GM19351 (cell line): ENCODE data around the gene SCG5.

Experiments used
- ATAC-seq: cut with Tn5 transposase; IDR thresholded peaks from one replicate; pipeline ENCODE4 v1.9.1; 2021; ENCODE audit warnings: mild to moderate bottlenecking, moderate library complexity; ENCODE audit not compliant: unreplicated experiment

SCG5 gene

DNA sequence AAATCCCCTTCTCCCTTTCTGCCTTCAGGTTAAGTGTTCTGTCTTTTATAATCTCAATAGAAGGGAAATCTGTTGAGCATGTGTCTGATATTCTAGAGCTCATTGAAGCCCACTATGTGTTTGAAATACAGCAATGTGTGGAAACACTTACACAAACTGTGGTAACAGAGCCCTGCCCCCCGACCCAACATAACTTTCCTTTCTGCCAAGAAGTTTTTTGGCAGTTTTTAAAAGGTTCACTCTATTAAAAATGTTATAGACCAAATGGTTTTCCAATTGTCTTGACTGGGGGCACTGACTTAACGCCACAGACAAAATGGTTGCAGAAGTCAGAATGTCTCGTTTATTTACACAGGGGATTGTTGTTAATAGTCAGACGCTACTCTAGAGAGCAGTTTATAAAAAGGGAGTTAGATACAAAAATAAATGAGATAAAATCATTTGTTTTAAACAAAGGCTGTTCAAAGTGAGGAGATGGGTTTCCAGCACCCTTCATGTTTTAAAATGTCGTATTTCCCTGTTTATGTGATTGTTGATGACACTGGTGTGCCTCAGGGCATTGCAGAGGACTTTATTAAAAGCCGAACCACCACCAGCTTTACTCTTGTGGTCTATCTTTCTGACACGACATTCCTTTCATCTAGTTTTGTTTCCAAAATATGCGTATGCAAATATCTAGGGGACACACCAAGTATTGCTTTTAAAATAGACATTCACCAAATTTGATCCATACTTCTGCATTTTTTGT, 49.6 kb downstream of the SCG5 start:
- ATAC-seq, result no peak

DNA sequence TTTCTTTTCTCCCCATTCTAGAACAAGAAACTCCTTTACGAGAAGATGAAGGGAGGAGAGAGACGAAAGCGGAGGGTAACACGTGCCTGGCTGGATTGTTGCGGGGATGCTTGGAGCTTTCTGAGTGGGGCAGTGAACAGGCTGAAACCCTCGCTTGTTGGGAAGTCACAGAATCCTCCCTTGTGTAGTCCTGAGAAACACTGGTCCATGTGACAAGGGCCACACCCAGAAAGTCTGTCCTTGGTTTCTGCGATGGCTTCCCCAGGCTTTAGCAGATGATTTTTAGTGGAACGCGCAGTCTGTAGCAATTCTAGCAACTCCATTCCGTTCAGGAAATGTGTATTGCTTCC, 50.2 kb downstream of the SCG5 start:
- ATAC-seq, result no peak

DNA sequence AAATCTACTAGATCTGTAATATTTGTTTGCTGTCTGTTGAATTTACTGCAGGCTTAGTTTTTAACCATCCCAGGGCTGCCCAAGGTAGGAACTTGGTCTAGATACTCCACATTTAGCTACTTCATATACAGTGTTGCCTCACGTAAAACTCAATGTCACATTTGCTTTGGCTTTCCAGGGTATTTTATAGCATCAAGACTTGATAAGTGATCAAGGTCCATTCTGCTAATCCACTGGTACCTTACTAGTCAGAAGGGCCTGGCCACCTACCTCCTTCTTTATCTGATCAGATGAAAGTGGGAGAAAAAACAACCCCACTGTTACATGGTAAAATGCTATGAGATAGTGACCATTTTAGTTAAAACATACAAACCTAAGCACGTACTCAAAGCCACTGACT, 50.8 kb downstream of the SCG5 start:
- ATAC-seq, result no peak

DNA sequence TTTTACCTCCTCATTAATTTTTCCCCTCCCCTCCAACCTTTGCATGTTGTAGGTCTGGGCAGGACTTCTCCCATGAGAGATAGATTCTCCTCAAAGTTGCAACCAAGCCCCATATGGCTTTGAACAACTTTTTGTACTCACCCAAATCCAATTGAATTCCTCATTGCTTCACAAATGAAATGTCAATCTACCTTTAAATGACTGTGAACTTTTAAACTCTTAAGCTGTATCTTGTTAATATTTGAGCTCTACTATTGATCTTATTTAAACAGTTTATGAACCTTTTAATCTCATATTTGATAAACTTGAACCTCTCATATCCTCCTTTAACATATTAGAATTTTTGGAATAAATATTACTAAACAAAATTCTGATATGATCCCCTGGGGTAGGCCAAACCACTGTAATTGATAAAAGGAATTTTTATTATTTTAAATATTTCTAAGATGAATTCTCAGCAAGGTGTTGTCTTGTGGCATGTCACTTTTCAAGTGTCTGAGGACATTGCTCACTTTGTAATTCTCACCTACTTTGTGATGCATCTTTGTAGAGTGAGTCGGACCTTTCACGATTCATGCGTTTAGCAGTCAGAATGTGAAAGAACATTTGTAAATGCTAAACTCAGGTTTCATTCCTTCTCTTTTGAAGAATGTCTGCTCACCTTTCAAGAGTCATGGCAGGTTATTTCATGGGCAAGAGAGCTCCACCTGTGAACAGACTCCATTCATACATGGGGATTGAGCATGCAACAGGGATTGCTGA, 52.9 kb downstream of the SCG5 start:
- no peak for ATAC-seq

DNA sequence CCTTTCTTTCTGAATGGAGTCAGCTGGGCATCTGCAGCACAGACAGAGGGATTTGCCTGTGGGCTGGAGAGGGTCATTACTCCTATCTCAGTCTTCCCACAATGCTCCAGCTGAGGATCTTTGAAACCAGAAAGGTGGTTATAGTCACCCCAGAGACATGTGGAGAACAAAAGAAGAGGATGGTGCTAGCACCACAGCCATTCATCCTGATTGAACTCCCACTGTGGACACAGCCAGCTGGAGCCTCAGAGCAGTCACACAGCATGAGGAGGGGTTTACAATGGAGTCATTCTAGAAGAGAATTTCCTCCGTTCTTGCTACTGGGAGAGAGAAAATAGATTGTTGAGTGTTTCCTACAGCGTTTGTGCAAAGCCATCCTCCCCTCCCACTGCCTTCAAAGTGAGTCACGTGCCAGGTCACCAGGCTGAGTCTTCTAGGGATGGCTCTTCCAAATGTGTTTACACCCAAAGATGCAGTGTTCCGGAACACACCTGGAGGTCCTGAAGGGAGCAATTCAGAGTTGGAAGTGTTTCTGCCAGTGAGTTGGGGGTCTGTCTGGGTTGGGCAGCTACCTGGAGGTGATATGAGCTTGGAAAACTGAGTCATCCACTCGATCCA, 57.4 kb downstream of the SCG5 start:
- ATAC-seq, result no peak

DNA sequence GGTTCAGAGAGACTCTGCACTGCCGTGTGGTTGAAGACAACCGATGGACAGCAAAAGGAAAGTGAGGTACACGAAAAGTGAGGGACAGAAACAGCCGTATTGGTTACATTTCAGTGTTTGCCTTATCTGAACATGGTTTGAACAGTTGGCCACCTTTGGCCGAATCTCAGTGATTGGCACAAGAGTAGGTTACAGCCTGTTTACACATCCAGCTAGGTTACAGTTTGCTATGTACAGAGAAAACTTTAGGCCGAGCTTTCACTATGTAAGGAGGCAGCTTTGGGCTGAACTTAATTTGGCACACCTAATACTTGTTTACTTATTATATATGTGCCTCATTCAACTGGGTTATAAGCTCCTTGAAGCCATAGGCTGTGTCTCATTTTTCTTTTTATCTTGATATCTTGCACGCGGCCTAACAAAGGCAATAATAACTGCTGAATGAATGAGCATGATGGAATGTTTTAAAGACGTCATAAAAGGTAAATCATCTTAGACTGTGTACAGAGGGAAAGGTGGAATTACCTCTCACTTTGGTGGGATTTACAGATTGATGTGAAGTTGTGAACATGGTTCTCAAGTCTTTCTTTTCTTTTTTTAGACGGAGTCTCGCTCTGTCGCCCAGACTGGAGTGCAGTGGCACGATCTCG, 59.1 kb downstream of the SCG5 start:
- no peak for ATAC-seq

DNA sequence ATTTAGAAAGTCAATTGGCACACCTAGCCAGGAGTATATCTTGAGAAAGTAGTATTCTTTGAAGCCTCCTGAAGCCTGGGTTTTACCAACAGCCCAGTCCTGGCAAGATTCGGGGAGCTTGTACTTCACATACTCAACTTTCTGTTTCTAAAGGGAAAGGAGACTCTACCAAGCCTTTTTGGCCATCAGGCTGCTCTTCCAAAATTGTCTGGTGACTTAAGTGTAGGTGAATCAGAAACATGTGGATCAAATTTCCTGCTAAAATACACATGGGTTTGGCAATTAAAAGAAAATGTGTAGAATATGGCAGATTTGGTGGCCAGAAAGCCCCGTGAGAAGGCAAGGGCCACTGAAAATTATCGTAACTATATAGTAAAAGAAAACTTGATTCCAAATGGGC, 60.4 kb downstream of the SCG5 start:
- ATAC-seq, result no peak

DNA sequence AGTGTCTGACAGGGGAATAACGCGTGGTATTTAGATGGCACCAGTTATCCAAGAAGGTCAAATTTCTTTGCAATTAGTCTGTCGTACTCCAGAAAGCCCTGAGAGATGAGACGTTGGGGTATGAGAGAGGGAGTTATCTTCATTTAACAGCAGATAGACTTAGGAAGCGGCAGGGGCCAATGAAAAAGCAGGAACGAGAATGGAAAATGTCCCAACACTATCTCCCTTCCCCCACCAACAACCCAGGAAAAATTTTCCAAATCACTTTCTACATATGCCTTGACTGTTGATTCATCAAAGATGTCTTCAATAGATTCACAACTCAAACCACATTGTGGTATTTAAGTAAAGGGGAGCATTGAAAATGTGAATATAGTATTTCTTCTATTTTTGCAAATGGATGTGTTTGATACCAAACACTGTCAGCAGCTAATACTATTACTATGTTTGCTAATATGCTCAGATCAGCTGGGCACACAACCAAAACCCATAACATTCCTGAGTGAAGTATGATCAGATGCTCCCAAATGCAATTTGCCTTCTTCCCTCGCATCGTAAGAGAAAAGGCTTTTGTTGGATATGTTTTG, 63.0 kb downstream of the SCG5 start:
- ATAC-seq, result no peak

DNA sequence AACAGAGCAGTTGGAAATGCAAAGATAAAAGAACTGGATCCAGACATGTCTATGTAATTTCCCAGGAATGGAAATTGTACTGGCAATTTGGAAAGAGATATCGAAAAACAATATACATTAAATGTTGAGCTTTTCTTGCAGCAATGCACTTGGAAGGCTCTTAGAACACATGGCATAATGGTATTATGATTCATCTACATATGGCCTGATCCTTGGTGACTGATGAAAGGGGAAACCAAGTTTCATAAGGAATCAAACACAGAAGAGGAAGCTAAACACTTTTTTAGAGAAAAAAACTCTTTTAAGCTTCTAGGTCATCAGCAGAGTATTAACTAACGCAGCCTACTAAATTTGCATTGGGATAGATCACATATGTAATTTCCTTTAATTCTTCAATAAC, 63.9 kb downstream of the SCG5 start:
- no peak for ATAC-seq

DNA sequence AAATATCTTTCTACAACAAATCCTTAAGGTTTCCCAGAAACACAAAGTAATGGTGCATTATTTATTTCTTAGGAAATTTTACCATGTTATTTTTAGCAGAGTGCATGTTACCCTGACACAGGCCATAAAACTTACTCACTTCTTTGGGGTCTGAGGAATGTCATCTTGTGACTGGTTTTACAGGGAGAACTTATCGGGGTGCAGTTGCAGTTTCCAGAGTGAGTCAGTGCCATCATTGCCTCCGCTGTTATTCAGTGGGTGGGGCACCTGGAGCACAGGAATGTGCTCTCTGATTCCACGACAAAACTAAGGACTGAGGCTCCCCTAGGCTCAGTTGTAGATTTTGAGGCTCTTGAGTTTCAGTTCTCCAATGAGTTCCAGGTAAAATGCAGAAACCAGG, 65.2 kb downstream of the SCG5 start:
- no peak for ATAC-seq

DNA sequence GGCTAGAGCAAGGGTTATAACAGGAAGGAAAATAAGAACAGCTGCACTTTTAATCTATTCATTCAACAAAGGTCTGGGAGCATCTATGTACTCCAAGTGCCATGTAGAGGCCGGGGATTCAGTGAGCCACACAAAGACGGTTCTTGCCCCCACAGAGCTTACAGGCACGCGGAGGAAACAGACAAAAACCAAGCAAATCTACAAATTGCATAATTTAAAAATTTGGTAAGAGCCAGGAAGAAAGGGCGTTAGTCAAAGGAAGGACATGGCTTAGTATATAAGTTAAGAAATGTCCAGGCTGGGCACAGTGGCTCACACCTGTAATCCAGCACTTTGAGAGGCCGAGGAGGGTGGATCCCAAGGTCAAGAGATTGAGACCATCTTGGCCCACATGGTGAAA, 65.9 kb downstream of the SCG5 start:
- no peak for ATAC-seq

DNA sequence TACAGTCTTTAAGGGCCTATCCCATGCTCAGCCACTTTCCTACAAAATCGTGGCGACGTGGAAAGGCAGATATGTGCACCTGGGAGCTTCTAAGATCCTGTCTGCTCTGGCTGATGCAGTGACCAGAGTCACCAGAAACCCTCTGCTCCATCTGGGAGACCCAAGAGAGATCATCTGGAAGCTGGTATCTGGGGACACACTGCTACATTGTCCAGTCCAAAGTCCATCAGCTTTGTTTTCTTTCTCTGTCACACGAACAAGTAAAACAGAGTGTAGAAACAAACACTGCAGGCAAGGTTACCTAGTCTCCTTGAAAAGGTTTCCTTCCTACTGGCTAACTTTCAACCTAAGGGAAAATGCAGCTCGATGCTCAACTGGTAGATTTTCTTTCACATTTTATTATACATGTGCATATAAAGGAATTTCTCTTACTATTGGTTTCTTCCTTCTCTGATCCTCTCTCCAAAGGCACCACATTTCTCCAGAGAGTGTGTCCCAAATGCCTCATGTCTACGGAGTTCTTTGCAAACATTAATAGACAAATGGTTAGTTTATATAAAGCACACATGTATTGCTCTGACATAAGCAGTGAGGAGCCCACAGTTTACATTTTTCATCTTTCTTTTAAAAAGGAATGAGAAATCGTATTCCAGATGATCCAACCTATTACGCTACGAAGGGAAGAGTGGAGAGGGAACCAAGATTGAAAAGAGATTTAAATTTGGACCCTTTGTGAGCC, 68.0 kb downstream of the SCG5 start:
- no peak for ATAC-seq

DNA sequence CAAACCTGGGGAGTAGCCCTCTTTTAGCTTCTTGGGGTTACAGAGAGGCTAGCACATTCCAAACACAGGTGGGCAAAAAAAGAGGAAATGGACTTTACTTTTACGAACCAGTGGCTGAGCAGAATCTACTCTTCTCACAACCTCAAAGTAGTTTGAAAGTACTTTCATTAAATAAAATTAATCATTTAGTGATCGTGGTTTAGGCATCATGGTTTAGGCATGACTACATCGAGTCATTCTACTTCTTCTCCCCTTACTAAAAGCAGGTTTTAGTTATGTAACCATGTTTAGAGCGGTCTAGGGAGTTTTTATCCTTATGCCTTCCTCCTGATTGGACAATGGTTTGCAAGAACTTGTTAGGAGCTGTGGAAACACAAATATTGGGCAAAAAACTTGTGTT, 73.8 kb downstream of the SCG5 start:
- ATAC-seq, result no peak

DNA sequence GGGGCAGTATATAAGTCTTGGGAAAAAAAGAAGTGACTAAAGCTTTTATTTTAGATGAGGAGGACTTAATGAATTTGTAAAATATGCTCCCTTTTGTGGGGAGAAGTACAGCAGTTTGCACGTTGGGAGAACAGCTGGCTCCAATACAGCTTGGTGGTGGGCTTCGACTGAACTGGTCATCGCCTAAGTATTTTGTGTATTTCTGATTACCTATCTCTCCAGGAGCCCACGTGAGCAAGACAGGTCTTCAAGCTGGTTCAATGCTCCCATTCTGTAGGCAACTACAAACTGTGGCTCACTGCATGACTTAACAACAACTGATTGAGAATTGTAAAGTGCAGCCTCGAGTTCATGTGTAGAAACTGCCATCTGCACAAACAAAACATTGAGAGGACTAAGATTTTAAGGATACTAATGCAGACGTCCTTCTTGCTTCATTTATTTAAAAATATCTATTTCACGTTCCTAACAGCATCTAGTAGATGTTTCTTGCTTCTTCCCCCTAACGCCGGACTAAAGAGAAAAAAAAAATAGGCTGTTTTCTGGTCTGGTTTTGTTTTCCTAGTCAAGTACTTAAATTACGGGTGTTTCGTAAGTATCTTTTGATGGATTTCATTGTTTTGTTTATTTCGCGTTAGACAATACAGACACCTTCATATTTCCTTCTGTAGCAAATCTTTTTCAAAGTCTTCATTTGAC, 74.9 kb downstream of the SCG5 start:
- ATAC-seq, result no peak

DNA sequence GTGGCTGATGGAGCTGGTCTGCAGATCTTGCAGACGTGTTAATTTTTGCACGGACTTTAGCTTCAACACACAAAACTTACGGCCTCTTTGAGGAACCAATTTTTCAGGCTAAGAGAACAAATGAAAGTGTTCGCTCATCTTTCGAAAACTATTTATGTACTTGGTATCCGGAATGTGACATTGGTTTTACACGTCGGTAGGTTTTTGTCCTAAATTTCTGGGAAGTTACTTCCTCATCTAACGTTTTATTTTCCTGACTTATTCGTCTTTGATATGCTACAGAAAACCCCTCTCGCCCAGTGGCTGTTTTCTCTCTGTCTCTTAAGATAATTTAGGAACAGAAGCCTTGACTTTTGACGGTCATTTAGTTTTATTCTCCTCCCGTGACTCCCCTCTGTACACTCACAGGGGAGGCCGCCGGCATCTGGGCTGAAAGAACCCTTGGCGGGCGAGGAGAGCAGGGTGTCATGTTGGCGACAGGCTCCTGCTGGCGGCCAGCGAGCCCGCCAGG, 75.5 kb downstream of the SCG5 start:
- no peak for ATAC-seq

DNA sequence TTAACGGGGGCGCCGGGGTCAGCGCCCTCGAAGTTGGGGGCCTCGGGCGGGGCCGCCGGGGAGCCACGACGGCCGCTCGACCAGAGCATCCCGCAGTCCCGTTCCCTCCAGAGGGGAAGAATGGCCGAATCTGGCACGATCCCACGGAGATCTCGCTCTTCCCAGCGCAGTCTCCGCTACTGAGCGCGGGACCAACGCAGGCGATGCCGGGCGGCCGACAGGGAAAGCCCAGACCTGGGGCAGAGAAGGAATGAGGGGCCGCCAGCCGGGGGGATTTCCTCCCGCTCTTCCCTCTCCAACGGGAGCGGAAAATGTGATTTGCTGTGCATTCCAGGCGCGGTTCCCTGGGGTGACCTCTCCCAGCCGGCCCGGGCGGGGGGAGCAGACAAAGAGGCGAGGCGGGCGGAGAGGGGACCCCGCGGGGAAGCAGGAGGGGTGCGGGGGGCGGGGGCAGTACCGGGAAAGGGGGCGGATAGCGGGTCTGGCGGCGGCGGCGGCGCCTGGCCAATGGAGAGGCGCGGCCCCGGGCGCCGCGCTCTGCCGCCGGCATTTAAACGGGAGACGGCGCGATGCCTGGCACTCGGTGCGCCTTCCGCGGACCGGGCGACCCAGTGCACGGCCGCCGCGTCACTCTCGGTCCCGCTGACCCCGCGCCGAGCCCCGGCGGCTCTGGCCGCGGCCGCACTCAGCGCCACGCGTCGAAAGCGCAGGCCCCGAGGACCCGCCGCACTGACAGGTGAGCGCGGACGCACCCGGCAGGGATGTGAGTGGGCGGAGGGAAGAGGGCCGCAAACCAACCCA, 76.1 kb downstream of the SCG5 start, which contains the start of gene GREM1:
Gene GREM1, plus strand, starts transcription at position 579 of the 801 bp plus-strand sequence. CDS start 12,687 bp downstream, outside the sequence.
- ATAC-seq, result no peak

DNA sequence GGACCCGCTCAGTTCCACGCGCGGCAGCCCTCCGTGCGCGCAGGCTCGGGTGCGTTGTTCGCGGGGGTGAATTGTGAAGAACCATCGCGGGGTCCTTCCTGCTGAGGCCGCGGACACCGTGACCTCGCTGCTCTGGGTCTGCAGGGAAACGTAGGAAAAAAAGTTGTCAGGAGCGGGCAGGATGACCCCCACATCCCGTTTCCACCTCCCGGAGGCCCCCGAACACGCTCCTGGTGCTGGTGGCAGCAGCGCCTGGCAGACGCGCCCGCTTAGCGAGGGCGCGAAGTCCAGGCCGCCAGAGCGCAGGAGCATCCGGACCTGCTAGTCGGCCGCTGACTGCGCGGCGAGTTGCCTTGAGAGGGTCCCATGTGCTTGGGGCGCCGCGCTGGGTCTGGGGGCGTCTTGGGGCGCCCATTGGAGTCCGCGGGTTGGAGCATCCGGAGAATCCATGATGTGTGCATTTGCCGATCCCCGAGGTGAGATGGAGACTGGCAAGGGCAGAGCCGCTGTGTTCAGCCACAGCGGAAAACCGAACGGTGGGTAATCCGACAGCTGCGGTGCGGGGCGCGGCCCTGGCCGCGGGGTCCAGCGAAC, 76.8 kb downstream of the SCG5 start:
- ATAC-seq, result no peak
